PC-3 (cell line): Measurements from ENCODE around the gene ACKR1. TPM values are rescaled to one million over a fixed set of nuclear protein-coding genes. Genes with fewer than 3 reads are reported as not detected.

Experiments used
- ATAC-seq: fragments of 200-7000 bp; cut with Tn5 transposase; 2 replicates; pipeline ENCODE4 v1.9.1; 2020; ENCODE audit warnings: mild to moderate bottlenecking, moderate library complexity
- BruUV-seq: library from RNA; stranded (reverse); fragments of 400-500 nt; replicated peaks from 2 replicates; lab custom pipeline; 2021; lab: Mats Ljungman, UMichigan
- CTCF ChIA-PET: fragments of 300-600 bp; sonication (Branson Sonifier 250); formaldehyde crosslinking; loops from one replicate; lab custom pipeline; 2022; ENCODE audit warnings: antibody characterized with exemption; lab: Charles Lee
- POLR2A ChIA-PET: fragments of 300-600 bp; sonication (Branson Sonifier 250); formaldehyde crosslinking; loops from one replicate; lab custom pipeline; 2022; ENCODE audit warnings: antibody characterized with exemption; ENCODE audit not compliant: unreplicated experiment; lab: Charles Lee
- DNase-seq: peaks from one replicate; pipeline ENCODE4 v3.0.0-alpha.2; 2015
- H2AFZ ChIP-seq: fragments of 300-600 bp; sonication (generic); 2 replicates; pipeline ENCODE4 v1.6.0; 2016; ENCODE audit warnings: antibody characterized with exemption, low read length
- H3F3A ChIP-seq: fragments of 300-600 bp; sonication (generic); one replicate; pipeline ENCODE4 v1.6.0; 2017; ENCODE audit warnings: antibody characterized with exemption, low read length, control low read depth, mild to moderate bottlenecking; ENCODE audit not compliant: unreplicated experiment
- H3K27ac ChIP-seq: fragments of 300-600 bp; sonication (generic); 2 replicates; pipeline ENCODE4 v1.5.1; 2016; ENCODE audit warnings: mild to moderate bottlenecking, low read length
- H3K27me3 ChIP-seq: fragments of 300-600 bp; sonication (generic); 2 replicates; pipeline ENCODE4 v1.6.1; 2016; ENCODE audit warnings: low read length, mixed read lengths
- H3K36me3 ChIP-seq: fragments of 300-600 bp; sonication (generic); 2 replicates; pipeline ENCODE4 v1.6.1; 2016; ENCODE audit warnings: low read depth, mixed run types, low read length, mixed read lengths
- H3K4me1 ChIP-seq: fragments of 300-600 bp; sonication (generic); 2 replicates; pipeline ENCODE4 v1.5.1; 2016; ENCODE audit warnings: low read length; ENCODE audit not compliant: insufficient read depth
- H3K4me2 ChIP-seq: fragments of 300-600 bp; sonication (generic); 2 replicates; pipeline ENCODE4 v1.6.0; 2016; ENCODE audit warnings: low read length
- H3K4me3 ChIP-seq: fragments of 300-600 bp; sonication (generic); 2 replicates; pipeline ENCODE4 v1.5.1; 2016; ENCODE audit warnings: mild to moderate bottlenecking, low read length, mixed read lengths
- H3K79me2 ChIP-seq: fragments of 300-600 bp; sonication (generic); 2 replicates; pipeline ENCODE4 v1.6.1; 2017; ENCODE audit warnings: low read length, mixed read lengths
- H3K9ac ChIP-seq: fragments of 300-600 bp; sonication (generic); 2 replicates; pipeline ENCODE4 v1.6.0; 2016; ENCODE audit warnings: mild to moderate bottlenecking, low read length
- H3K9me2 ChIP-seq: fragments of 300-600 bp; sonication (generic); replicated peaks from 2 replicates; pipeline ENCODE4 v1.6.1; 2016; ENCODE audit warnings: mixed run types, low read length, mixed read lengths
- H3K9me3 ChIP-seq: fragments of 300-600 bp; sonication (generic); 2 replicates; pipeline ENCODE4 v1.6.1; 2016; ENCODE audit warnings: low read length, mixed read lengths
- H4K20me1 ChIP-seq: fragments of 300-600 bp; sonication (generic); 2 replicates; pipeline ENCODE4 v1.6.1; 2016; ENCODE audit warnings: low read length, mixed read lengths
- CTCF ChIP-seq: fragments of 300-600 bp; sonication (generic); conservative IDR thresholded peaks from 2 replicates; pipeline ENCODE4 v1.5.1; 2017; ENCODE audit warnings: antibody characterized with exemption, low read depth, mild to moderate bottlenecking, low read length
- EZH2phosphoT487 ChIP-seq: fragments of 300-600 bp; sonication (generic); IDR thresholded peaks from 2 replicates; pipeline ENCODE4 v1.6.1; 2018; ENCODE audit warnings: mild to moderate bottlenecking, antibody characterized with exemption, low read length, borderline replicate concordance
- intact Hi-C: fragments of 100-400 bp; cut with micrococcal nuclease; formaldehyde crosslinking; loops from 2 replicates; pipeline ENCODE4 v1.9.0; 2023
- total RNA-seq: library from RNA; depleted of rRNA; stranded (reverse); fragments of >200 nt; gene quantifications from 2 replicates; pipeline ENCODE4 v1.2.3, GENCODE V29; 2014; rRNA removed

Gene ACKR1
- total RNA-seq, 1 experiment from 2014 or later, result not detected

GRCh38 chr1:159250638-159251216 is 46.1 kb downstream of the ACKR1 start:
- Histone ChIP-seq H3K9me3 (0 out of 2 replicates have a peak, but pooled peaks cover 6% of the 10 kb centered on the region), H3K79me2 (no peaks in the 10 kb centered on the region), H3K4me1 (no peaks in the 10 kb centered on the region), H3K9me2 (no peaks in the 10 kb centered on the region; the same call in 1 of the 2 replicates), H3K27ac (no peak overlapping the region), H3K36me3 (no peaks in the 10 kb centered on the region; the same call in 1 of the 2 replicates), H3K9ac (no peak overlapping the region), H3K4me3 (no peak overlapping the region), H3K4me2 (no peak overlapping the region), H2AFZ (peak overlapping the region; percentile 36), H3F3A (no peaks in the 10 kb centered on the region), H4K20me1 (no peaks in the 10 kb centered on the region), H3K27me3 (peaks cover 15% of the 10 kb centered on the region)
- ATAC-seq (no peak), DNase-seq (peak; percentile 25)
- TF ChIP-seq CTCF (peak; percentile 42), EZH2phosphoT487 (no peak)
- ChIA-PET POLR2A (no interaction called here), CTCF (no interaction called here)
- BruUV-seq, result no TSS peak
- intact Hi-C loops, result no loop called here

Other genes with a start within 250 kb of the ACKR1 start
- gene IFI16, start 195.0 kb upstream of the ACKR1 start, total RNA-seq, result 0.98 and 1.3 TPM in 2 replicates
- not detected in 2 replicates for gene AIM2, start 128.1 kb upstream of the ACKR1 start, total RNA-seq
- not detected in 2 replicates for gene CADM3, start 33.3 kb upstream of the ACKR1 start, total RNA-seq
- gene FCER1A, start 97.5 kb downstream of the ACKR1 start, total RNA-seq, result not detected in 2 replicates
- not detected in 2 replicates for gene OR10J4, start 227.3 kb downstream of the ACKR1 start, total RNA-seq
- not detected in 2 replicates for gene OR10J1, start 234.8 kb downstream of the ACKR1 start, total RNA-seq